Lung (tissue), 12 donors: ENCODE data around the gene SMARCA5. TPM values are rescaled to one million over a fixed set of nuclear protein-coding genes. Genes with fewer than 3 reads are reported as not detected.

Experiments used
- ATAC-seq: fragments of 200-7000 bp; cut with Tn5 transposase; one replicate; pipeline ENCODE4 v1.9.1; 2020; ENCODE audit warnings: moderate number of reproducible peaks; ENCODE audit not compliant: insufficient read depth, low FRiP score
- DNase-seq, 3 donors: peaks; one replicate each; pipeline ENCODE4 v3.0.0-alpha.2; 2013 to 2017
- H3K27ac ChIP-seq, 2 donors: one replicate each; pipeline ENCODE4 v1.5.1; 2013; ENCODE audit warnings: mild to moderate bottlenecking in 2 of 2, moderate library complexity in 2 of 2, control low read depth in 1 of 2, inconsistent platforms in 1 of 2, low read depth in 1 of 2, low read length in 1 of 2
- H3K27me3 ChIP-seq, 3 donors: one replicate each; pipeline ENCODE4 v1.5.1; 2013; ENCODE audit warnings: low read length in 2 of 3; ENCODE audit not compliant: control insufficient read depth in 3 of 3, insufficient read depth in 3 of 3
- H3K36me3 ChIP-seq, 4 donors: one replicate each; pipeline ENCODE4 v1.5.1; 2013; ENCODE audit warnings: low read length in 4 of 4, mild to moderate bottlenecking in 1 of 4, moderate library complexity in 1 of 4; ENCODE audit not compliant: control insufficient read depth in 4 of 4, insufficient read depth in 4 of 4
- H3K4me1 ChIP-seq, 5 donors: one replicate each; pipeline ENCODE4 v1.5.1; 2013; ENCODE audit warnings: low read length in 5 of 5, mild to moderate bottlenecking in 2 of 5, moderate library complexity in 1 of 5; ENCODE audit not compliant: control insufficient read depth in 5 of 5, insufficient read depth in 5 of 5
- H3K4me3 ChIP-seq: one replicate; pipeline ENCODE4 v1.5.1; 2013; ENCODE audit warnings: mild to moderate bottlenecking, control low read depth, moderate library complexity
- H3K9ac ChIP-seq, 2 donors: one replicate each; pipeline ENCODE4 v1.5.1; 2013; ENCODE audit warnings: low read length in 2 of 2, control low read depth in 1 of 2; ENCODE audit not compliant: insufficient read depth in 1 of 2
- H3K9me3 ChIP-seq, 4 donors: one replicate each; pipeline ENCODE4 v1.5.1; 2013; ENCODE audit warnings: low read length in 3 of 4, mild to moderate bottlenecking in 1 of 4, moderate library complexity in 1 of 4; ENCODE audit not compliant: control insufficient read depth in 4 of 4, insufficient read depth in 3 of 4
- CTCF ChIP-seq: IDR thresholded peaks from 2 replicates; pipeline ENCODE4 v1.5.1; 2012; ENCODE audit warnings: mild to moderate bottlenecking; ENCODE audit errors: control extremely low read depth, extremely low read depth
- WGBS, 2 donors: extraction: QIAGEN DNeasy Blood & Tissue Kit; methylation state at CpG; one replicate each; pipeline ENCODE4 v1.1.7; 2013; 5-methylcytosine and 5-hydroxymethylcytosine counted together
- polyA plus RNA-seq, 2 donors: library from polyadenylated mRNA; stranded (reverse); fragments of 200-250 nt; gene quantifications; one replicate each; pipeline ENCODE4 v1.2.1, GENCODE V29; 2013
- total RNA-seq, 2 donors: library from RNA; depleted of rRNA in 1 of 2; stranded (reverse); fragments of >200 nt in 1 of 2; gene quantifications; one replicate each; pipeline ENCODE4 v1.2.1, GENCODE V29; 2014 to 2021
- donor health status: control.
- donor health status: control.
- donor health status: Bipolar disorder and iron deficiency.
- donor health status: healthy.
- donor health status: DM: yes; HTN: yes; CAD: no.

The SMARCA5 gene
- total and polyA plus RNA-seq, 4 donors, result 17.4 to 241 (median 33.6) TPM

GRCh38 chr4:143539670-143540023, 26.1 kb downstream of the SMARCA5 start:
- Histone ChIP-seq H3K36me3 (peaks cover 12 to 62% (median 39%) of the 10 kb centered on the region in 4 donors), H3K27me3 (no peaks in the 10 kb centered on the region), H3K9me3 (no peaks in the 10 kb centered on the region)

GRCh38 chr4:143549928-143550327, 36.4 kb downstream of the SMARCA5 start:
- Histone ChIP-seq H3K9ac (no peak overlapping the region), H3K9me3 (no peaks in the 10 kb centered on the region), H3K36me3 (peaks cover 3 to 65% (median 24%) of the 10 kb centered on the region in 4 donors), H3K27ac (no peak overlapping the region), H3K4me3 (no peak overlapping the region), H3K4me1 (peaks cover 0 to 6% (median 0%) of the 10 kb centered on the region in 5 donors), H3K27me3 (no peaks in the 10 kb centered on the region)
- DNase-seq (no peak), ATAC-seq (no peak)
- no peak for TF ChIP-seq CTCF
- 82 to 86% methylated on average over 2 of the region's 2 CpGs for WGBS, 2 donors

More at GRCh38 chr4:143539670-143540023, 26.1 kb downstream of the SMARCA5 start:
- Histone ChIP-seq H3K4me1 (no peaks in the 10 kb centered on the region), H3K4me3 (no peak overlapping the region), H3K9ac (no peak overlapping the region), H3K27ac (no peak overlapping the region)
- TF ChIP-seq CTCF, result no peak
- ATAC-seq (no peak), DNase-seq (no peak)
- 98% methylated on average over 3 of the region's 3 CpGs for WGBS, 2 donors

- no peak for ATAC-seq
- no peak for TF ChIP-seq CTCF
These were observed 41.5 kb downstream of the SMARCA5 start for GRCh38 chr4:143554728-143555597.

More at GRCh38 chr4:143554728-143555597, 41.5 kb downstream of the SMARCA5 start:
- peaks cover 0 to 13% (median 5%) of the 10 kb centered on the region in 5 donors for H3K4me1 ChIP-seq
- H3K9ac ChIP-seq, result no peak overlapping the region
- H3K9me3 ChIP-seq, result peaks cover 0 to 4% (median 0%) of the 10 kb centered on the region in 4 donors
- no peak overlapping the region for H3K4me3 ChIP-seq
- H3K36me3 ChIP-seq, result peaks cover 5 to 31% (median 15%) of the 10 kb centered on the region in 4 donors
- H3K27me3 ChIP-seq, result no peaks in the 10 kb centered on the region
- DNase-seq, result no peak
- peak overlapping the region in 1 of 2 donors; percentile 22 for H3K27ac ChIP-seq
- 68 to 71% methylated on average over 4 of the region's 4 CpGs for WGBS, 2 donors
